Measurements from ENCODE around the gene ZNF681.
A peak's percentile ranks its signal among the peaks of the same experiment; 100 is the strongest.
"Not testable (repeated sequence)": the region's sequence is repeated elsewhere in the genome, so short reads cannot be mapped to it uniquely, and the experiment has no call there.

ZNF681 gene

GRCh38 chr19:23771761-23772674 is 13.3 kb upstream of the ZNF681 start:
- Histone ChIP-seq H3K36me3 (ENCODE audit: control insufficient read depth, insufficient read depth, low read length) (no peaks in the 10 kb centered on the region), H3K27ac (ENCODE audit: low read depth, low read length) (no peak overlapping the region), H3K9ac (ENCODE audit: low read length) (no peak overlapping the region), H3K27me3 (ENCODE audit: control insufficient read depth, insufficient read depth, low read length) (no peaks in the 10 kb centered on the region), H3K4me3 (ENCODE audit: low read length) (no peak overlapping the region), H3K4me1 (ENCODE audit: control insufficient read depth, insufficient read depth, low read length) (no peaks in the 10 kb centered on the region)

GRCh38 chr19:23771316-23771715 is 12.6 kb upstream of the ZNF681 start:
- H3K36me3 ChIP-seq (ENCODE audit: control insufficient read depth, insufficient read depth, low read length): no peaks in the 10 kb centered on the region
- H3K9ac ChIP-seq (ENCODE audit: low read length): no peak overlapping the region
- H3K4me3 ChIP-seq (ENCODE audit: low read length): no peak overlapping the region
- no peaks in the 10 kb centered on the region for H3K4me1 ChIP-seq (ENCODE audit: control insufficient read depth, insufficient read depth, low read length)
- no peak overlapping the region for H3K27ac ChIP-seq (ENCODE audit: low read depth, low read length)
- H3K27me3 ChIP-seq (ENCODE audit: control insufficient read depth, insufficient read depth, low read length): no peaks in the 10 kb centered on the region

- no peaks in the 10 kb centered on the region for H3K27me3 ChIP-seq (ENCODE audit: control insufficient read depth, insufficient read depth, low read length)
- H3K36me3 ChIP-seq (ENCODE audit: control insufficient read depth, insufficient read depth, low read length): no peaks in the 10 kb centered on the region
- no peak overlapping the region for H3K4me3 ChIP-seq (ENCODE audit: low read length)
- H3K9ac ChIP-seq (ENCODE audit: low read length): no peak overlapping the region
- H3K27ac ChIP-seq (ENCODE audit: low read depth, low read length): no peak overlapping the region
- H3K4me1 ChIP-seq (ENCODE audit: control insufficient read depth, insufficient read depth, low read length): no peaks in the 10 kb centered on the region
Observed at GRCh38 chr19:23770672-23771250, 12.1 kb upstream of the ZNF681 start.

DNA sequence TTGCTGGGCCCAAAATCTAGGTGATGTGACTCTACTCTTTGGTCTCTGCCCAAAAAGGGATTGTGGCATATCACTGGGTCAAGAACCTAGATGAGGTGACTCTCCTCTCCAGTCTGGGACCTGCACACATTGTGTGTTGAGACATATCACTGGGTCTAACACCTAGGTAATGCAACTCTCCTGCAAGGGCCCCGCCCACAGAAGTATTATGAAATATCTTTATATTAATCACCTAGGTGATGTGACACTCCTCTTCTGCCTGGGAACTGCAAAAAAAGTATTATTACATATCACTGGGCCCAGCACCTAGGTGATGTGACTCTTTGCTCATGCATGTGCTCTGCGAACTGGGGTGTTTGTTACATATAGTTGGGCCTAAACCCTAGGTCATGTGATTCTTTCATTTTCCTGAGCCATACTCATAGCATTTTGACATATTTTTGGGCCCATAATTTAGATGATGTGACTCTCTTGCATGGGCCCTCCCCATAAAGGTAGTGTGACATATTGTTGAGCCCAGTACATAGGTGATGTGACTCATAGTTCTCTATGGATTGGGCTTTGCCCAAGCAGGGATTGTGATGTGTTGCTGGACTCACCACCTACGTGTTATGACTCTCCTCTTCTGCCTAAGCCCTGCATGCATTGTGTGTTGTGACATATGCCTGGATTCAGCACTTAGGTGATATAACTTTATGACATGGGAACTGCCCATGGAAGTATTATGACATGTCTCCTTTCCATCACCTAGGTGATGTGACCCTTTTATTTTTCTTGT is 11.2 kb upstream of the ZNF681 start:
- Histone ChIP-seq H3K4me1 (ENCODE audit: control insufficient read depth, insufficient read depth, low read length) (no peaks in the 10 kb centered on the region), H3K27ac (ENCODE audit: low read depth, low read length) (no peak overlapping the region), H3K4me3 (ENCODE audit: low read length) (no peak overlapping the region), H3K9ac (ENCODE audit: low read length) (no peak overlapping the region), H3K36me3 (ENCODE audit: control insufficient read depth, insufficient read depth, low read length) (no peaks in the 10 kb centered on the region), H3K27me3 (ENCODE audit: control insufficient read depth, insufficient read depth, low read length) (no peaks in the 10 kb centered on the region)

DNA sequence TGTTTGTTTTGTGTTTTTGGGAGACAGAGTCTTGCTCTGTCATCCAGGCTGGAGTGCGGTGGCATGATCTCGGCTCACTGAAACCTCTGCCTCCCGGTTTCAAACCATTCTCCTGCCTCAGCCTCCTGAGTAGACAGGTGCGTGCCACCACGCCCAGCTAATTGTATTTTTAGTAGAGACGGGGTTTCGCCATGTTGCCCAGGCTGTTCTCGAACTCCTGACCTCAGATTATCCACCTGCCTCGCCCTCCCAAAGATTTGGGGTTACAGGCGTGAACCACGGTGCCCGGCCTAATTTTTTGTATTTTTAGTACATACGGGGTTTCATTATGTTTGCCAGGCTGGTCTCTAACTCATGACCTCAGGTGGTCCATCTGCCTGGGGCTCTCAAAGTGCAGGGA is 8.3 kb upstream of the ZNF681 start:
- H3K9ac ChIP-seq (ENCODE audit: low read length): no peak overlapping the region
- no peaks in the 10 kb centered on the region for H3K36me3 ChIP-seq (ENCODE audit: control insufficient read depth, insufficient read depth, low read length)
- no peak overlapping the region for H3K27ac ChIP-seq (ENCODE audit: low read depth, low read length)
- H3K4me1 ChIP-seq (ENCODE audit: control insufficient read depth, insufficient read depth, low read length): no peaks in the 10 kb centered on the region
- no peaks in the 10 kb centered on the region for H3K27me3 ChIP-seq (ENCODE audit: control insufficient read depth, insufficient read depth, low read length)
- no peak overlapping the region for H3K4me3 ChIP-seq (ENCODE audit: low read length)

- H3K36me3 ChIP-seq (ENCODE audit: control insufficient read depth, insufficient read depth, low read length): no peaks in the 10 kb centered on the region
- no peak overlapping the region for H3K9ac ChIP-seq (ENCODE audit: low read length)
- no peak overlapping the region for H3K4me3 ChIP-seq (ENCODE audit: low read length)
- H3K27ac ChIP-seq (ENCODE audit: low read depth, low read length): no peak overlapping the region
- no peaks in the 10 kb centered on the region for H3K4me1 ChIP-seq (ENCODE audit: control insufficient read depth, insufficient read depth, low read length)
- no peaks in the 10 kb centered on the region for H3K27me3 ChIP-seq (ENCODE audit: control insufficient read depth, insufficient read depth, low read length)
Observed at GRCh38 chr19:23764781-23765180, 6.1 kb upstream of the ZNF681 start.

- H3K27ac ChIP-seq (ENCODE audit: low read depth, low read length): peak overlapping the region; percentile 24
Observed at GRCh38 chr19:23762884-23763711, 4.4 kb upstream of the ZNF681 start.

GRCh38 chr19:23762548-23762883 is 3.8 kb upstream of the ZNF681 start:
- no peak overlapping the region for H3K9ac ChIP-seq (ENCODE audit: low read length)
- no peaks in the 10 kb centered on the region for H3K36me3 ChIP-seq (ENCODE audit: control insufficient read depth, insufficient read depth, low read length)
- H3K27me3 ChIP-seq (ENCODE audit: control insufficient read depth, insufficient read depth, low read length): no peaks in the 10 kb centered on the region
- no peak overlapping the region for H3K27ac ChIP-seq (ENCODE audit: low read depth, low read length)
- H3K4me3 ChIP-seq (ENCODE audit: low read length): peak overlapping the region; percentile 99
- H3K4me1 ChIP-seq (ENCODE audit: control insufficient read depth, insufficient read depth, low read length): no peaks in the 10 kb centered on the region

More at GRCh38 chr19:23762884-23763711, 4.4 kb upstream of the ZNF681 start:
- Histone ChIP-seq H3K27me3 (ENCODE audit: control insufficient read depth, insufficient read depth, low read length) (no peaks in the 10 kb centered on the region), H3K4me3 (ENCODE audit: low read length) (peak overlapping the region; percentile 99), H3K9ac (ENCODE audit: low read length) (peak overlapping the region; percentile 68), H3K36me3 (ENCODE audit: control insufficient read depth, insufficient read depth, low read length) (no peaks in the 10 kb centered on the region), H3K4me1 (ENCODE audit: control insufficient read depth, insufficient read depth, low read length) (no peaks in the 10 kb centered on the region)

DNA sequence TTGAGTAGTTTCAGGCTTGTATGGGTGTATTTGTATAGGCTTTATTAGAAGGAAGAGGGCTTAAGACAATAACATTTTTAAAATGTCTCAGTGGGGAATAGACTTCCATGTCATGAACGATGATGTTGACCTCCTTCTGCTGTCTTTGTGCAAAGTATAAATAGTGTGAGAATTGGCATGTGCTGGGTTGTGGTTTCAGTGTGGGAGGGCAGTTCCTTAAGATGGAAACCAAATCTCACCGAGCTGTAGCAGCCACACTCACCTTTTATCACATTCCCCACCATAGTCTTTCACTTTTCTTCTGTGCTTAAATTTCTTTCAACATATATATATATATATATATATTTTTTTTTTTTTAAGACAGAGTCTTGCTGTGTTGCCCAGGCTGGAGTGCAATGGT is 1.6 kb upstream of the ZNF681 start:
- H3K27me3 ChIP-seq (ENCODE audit: control insufficient read depth, insufficient read depth, low read length); H3K4me3 ChIP-seq (ENCODE audit: low read length); H3K36me3 ChIP-seq (ENCODE audit: control insufficient read depth, insufficient read depth, low read length); H3K4me1 ChIP-seq (ENCODE audit: control insufficient read depth, insufficient read depth, low read length); H3K9ac ChIP-seq (ENCODE audit: low read length); H3K27ac ChIP-seq (ENCODE audit: low read depth, low read length): not testable (repeated sequence)

- H3K4me1 ChIP-seq (ENCODE audit: control insufficient read depth, insufficient read depth, low read length); H3K9ac ChIP-seq (ENCODE audit: low read length); H3K36me3 ChIP-seq (ENCODE audit: control insufficient read depth, insufficient read depth, low read length); H3K27me3 ChIP-seq (ENCODE audit: control insufficient read depth, insufficient read depth, low read length); H3K27ac ChIP-seq (ENCODE audit: low read depth, low read length); H3K4me3 ChIP-seq (ENCODE audit: low read length): not testable (repeated sequence)
Observed at GRCh38 chr19:23743633-23744232, 15.0 kb downstream of the ZNF681 start.

DNA sequence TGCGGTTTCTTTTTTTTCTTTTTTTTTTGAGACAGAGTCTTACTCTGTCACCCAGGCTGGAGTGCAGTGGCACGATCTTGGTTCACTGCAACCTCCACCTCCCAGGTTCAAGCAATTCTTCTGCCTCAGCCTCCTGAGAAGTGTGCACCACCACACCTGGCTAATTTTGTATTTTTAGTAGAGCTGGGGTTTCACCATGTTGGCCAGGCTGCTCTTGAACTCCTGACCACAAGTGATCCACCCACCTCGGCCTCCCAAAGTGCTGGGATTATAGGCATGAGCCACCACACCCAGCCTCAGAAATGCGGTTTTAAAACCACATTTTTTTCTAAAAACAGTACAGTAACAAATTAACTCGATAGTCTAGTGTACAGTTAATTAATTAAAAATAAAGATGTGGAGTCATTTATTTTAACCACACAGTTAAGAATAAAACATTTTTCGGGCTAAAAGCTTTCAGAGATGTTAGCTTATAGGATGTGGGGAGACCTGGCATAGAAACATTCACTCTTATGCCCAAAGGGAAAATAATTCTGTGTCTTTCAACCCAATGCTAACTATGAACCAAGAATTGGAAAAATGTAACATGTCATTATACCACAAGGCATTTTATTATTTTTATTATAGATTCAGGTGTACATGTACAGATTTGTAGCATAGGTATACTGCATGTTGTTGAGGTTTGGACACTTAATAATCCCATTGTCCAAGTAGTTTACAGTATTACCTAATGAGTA is 27.8 kb downstream of the ZNF681 start:
- not testable (repeated sequence) for H3K4me1 ChIP-seq (ENCODE audit: control insufficient read depth, insufficient read depth, low read length); H3K9ac ChIP-seq (ENCODE audit: low read length); H3K4me3 ChIP-seq (ENCODE audit: low read length); H3K27me3 ChIP-seq (ENCODE audit: control insufficient read depth, insufficient read depth, low read length); H3K27ac ChIP-seq (ENCODE audit: low read depth, low read length); H3K36me3 ChIP-seq (ENCODE audit: control insufficient read depth, insufficient read depth, low read length)

Measured in rectal smooth muscle tissue (tissue), 1 donor.